ENCODE data around the gene DPP6. TPM values are rescaled to one million over a fixed set of nuclear protein-coding genes. Genes with fewer than 3 reads are reported as not detected.

The DPP6 gene
- total and polyA plus RNA-seq, 2 of the 8 experiments (the other 6 are each of a cell fraction or from before 2014, with no cell fraction given) = 4.7 to 6.8 TPM

DNA sequence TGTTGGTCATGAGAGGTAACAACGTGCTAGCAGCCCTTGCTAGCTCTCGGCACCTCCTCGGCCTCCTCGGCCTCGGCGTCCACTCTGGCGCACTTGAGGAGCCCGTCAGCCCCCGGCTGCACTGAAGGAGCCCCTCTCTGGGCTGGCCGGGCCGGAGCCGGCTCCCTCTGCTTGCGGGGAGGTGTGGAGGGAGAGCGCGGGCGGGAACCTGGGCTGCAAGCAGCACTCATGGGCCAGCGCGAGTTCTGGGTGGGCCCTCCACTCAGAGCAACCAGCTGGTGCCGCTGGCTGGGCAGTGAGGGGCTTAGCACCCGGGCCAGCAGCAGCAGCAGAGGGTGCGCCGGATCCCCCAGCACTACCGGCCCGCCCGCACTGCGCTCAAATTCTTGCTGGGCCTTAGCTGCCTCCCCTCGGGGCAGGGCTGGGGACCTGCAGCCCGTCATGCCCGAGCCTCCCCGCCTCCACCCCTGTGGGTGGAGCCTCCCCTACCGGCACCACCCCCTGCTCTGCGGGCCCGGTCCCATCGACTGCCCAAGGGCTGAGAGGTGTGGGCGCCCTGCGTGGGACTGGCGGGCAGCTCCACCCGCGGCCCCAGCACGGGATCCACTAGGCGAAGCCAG, 854.6 kb downstream of the DPP6 start:
- Histone ChIP-seq H2BK120ac (replicated peaks; ENCODE audit: low read depth, low read length) (no peak overlapping the region), H3K27ac (ENCODE audit: low read depth, low read length) (no peak overlapping the region), H3K9me3 (ENCODE audit: insufficient read depth in 2 of 2, low read depth in 1 of 2, low read length in 1 of 2) (peaks cover 6 to 27% of the 10 kb centered on the region in 2 experiments; a peak in 3 of 4 replicates), H3K36me3 (ENCODE audit: control insufficient read depth in 2 of 4, insufficient read depth in 4 of 4, low read length in 3 of 4) (peaks cover 0 to 5% (median 0%) of the 10 kb centered on the region in 4 experiments; a peak in 1 of 8 replicates), H3K23ac (ENCODE audit: insufficient read length) (no peak overlapping the region), H3K9ac (replicated peaks in 1 of 4; ENCODE audit: extremely low read depth in 1 of 4, low read depth in 3 of 4, low read length in 3 of 4) (no peak overlapping the region), H3K79me1 (ENCODE audit: low read depth, low read length) (no peaks in the 10 kb centered on the region), H2BK15ac (ENCODE audit: low read length) (no peak overlapping the region), H4K91ac (replicated peaks; ENCODE audit: insufficient read length, low read length) (no peak overlapping the region), H2BK5ac (ENCODE audit: low read depth, low read length) (no peak overlapping the region), H3K79me2 (ENCODE audit: control insufficient read depth in 1 of 2, insufficient read depth in 2 of 2, low read length in 2 of 2) (no peaks in the 10 kb centered on the region), H2AK5ac (ENCODE audit: low read depth, low read length) (no peak overlapping the region), H3K27me3 (replicated peaks in 1 of 4; ENCODE audit: control insufficient read depth in 3 of 4, extremely low read depth in 1 of 4, insufficient read depth in 3 of 4, low read length in 3 of 4) (no peaks in the 10 kb centered on the region), H3K4me1 (replicated peaks in 1 of 4; ENCODE audit: control insufficient read depth in 3 of 4, insufficient read depth in 4 of 4, low read length in 3 of 4) (no peaks in the 10 kb centered on the region), H3K4me2 (ENCODE audit: insufficient read depth in 1 of 2, low read depth in 2 of 2, low read length in 2 of 2) (no peak overlapping the region), H3K23me2 (ENCODE audit: low read depth, low read length) (no peaks in the 10 kb centered on the region), H3K14ac (ENCODE audit: insufficient read length) (no peak overlapping the region), H2AFZ (ENCODE audit: low read length) (no peak overlapping the region), H3K4me3 (ENCODE audit: extremely low read depth in 1 of 4, insufficient read depth in 2 of 4, low read depth in 3 of 4, low read length in 4 of 4) (no peak overlapping the region), H4K5ac (ENCODE audit: insufficient read length, low read depth, low read length) (no peak overlapping the region), H2BK12ac (ENCODE audit: low read depth, low read length) (no peak overlapping the region), H3K4ac (replicated peaks; ENCODE audit: insufficient read length, low read depth, low read length) (no peak overlapping the region), H4K20me1 (replicated peaks in 1 of 2; ENCODE audit: control insufficient read depth in 1 of 2, insufficient read depth in 2 of 2, low read length in 2 of 2) (no peaks in the 10 kb centered on the region), H2BK20ac (ENCODE audit: low read length) (no peak overlapping the region), H4K8ac (ENCODE audit: extremely low read depth, insufficient read depth, low read length) (peak overlapping the region; percentile 5; the same call in 1 of the 2 replicates), H3K18ac (ENCODE audit: extremely low read depth, low read length) (no peak overlapping the region), H3K56ac (replicated peaks; ENCODE audit: insufficient read length, low read depth, low read length) (no peak overlapping the region)
- POLR2A ChIA-PET (ENCODE audit: partially characterized antibody) = no interaction called here
- TF ChIP-seq CBX5 (IDR thresholded peaks at IDR 0.05; ENCODE audit: low read depth, low read length) = no peak
- CTCF ChIA-PET (ENCODE audit: partially characterized antibody) = interaction anchor here (1.2 to 9.1 kb wide), 3 partner anchors 7 to 46 kb away, joined by 3 to 69 read pairs (median 5); no protein-coding TSS in a partner anchor
- WGBS, 2 experiments (ENCODE audit: extremely low coverage in 1 of 2, insufficient coverage in 1 of 2, insufficient read length in 1 of 2, insufficient replicate concordance in 2 of 2, low coverage in 1 of 2, low lambda C conversion rate in 2 of 2, missing lambda C conversion rate in 1 of 2) = 92% methylated on average over 35 of the region's 41 CpGs; no CpG with 5 or more reads in 1 of the 2 experiments
- DNase-seq (ENCODE audit: low read depth in 1 of 2, low spot score in 2 of 2) (no peak), FAIRE-seq (no peak)
